Nephron (organoid): ENCODE data around the gene LIPC.

Experiments
- H3K27ac Mint-ChIP-seq, 3 experiments: 2 replicates each; pipeline ENCODE4 v1.8.0; 2020; ENCODE audit warnings: mixed read lengths in 3 of 3, mild to moderate bottlenecking in 2 of 3, moderate library complexity in 1 of 3
- H3K27me3 Mint-ChIP-seq: 2 replicates; pipeline ENCODE4 v1.8.0; 2021; ENCODE audit warnings: low read depth, mild to moderate bottlenecking, moderate library complexity, mixed read lengths
- H3K36me3 Mint-ChIP-seq: 2 replicates; pipeline ENCODE4 v1.8.0; 2020; ENCODE audit warnings: low read depth, mixed read lengths
- H3K4me1 Mint-ChIP-seq: 2 replicates; pipeline ENCODE4 v1.8.0; 2020; ENCODE audit warnings: mixed read lengths
- H3K4me3 Mint-ChIP-seq, 3 experiments: 2 replicates each; pipeline ENCODE4 v1.8.0; 2020; ENCODE audit warnings: mild to moderate bottlenecking in 3 of 3, mixed read lengths in 3 of 3, moderate library complexity in 2 of 3
- H3K9me3 Mint-ChIP-seq: 2 replicates; pipeline ENCODE4 v1.8.0; 2020; ENCODE audit warnings: mixed read lengths
- CTCF ChIP-seq, 3 experiments: fragments of 200-600 bp; sonication (generic); IDR thresholded peaks; one replicate each; pipeline ENCODE4 v1.5.0; 2021; ENCODE audit warnings: antibody characterized with exemption in 3 of 3; ENCODE audit not compliant: unreplicated experiment in 3 of 3

LIPC gene

GRCh38 chr15:58608711-58609110 lies 176.9 kb downstream of the LIPC start:
- H3K4me1 Mint-ChIP-seq: no peaks in the 10 kb centered on the region
- no peak overlapping the region for H3K4me3 Mint-ChIP-seq
- H3K36me3 Mint-ChIP-seq: peaks cover 75% of the 10 kb centered on the region
- no peaks in the 10 kb centered on the region for H3K27me3 Mint-ChIP-seq
- TF ChIP-seq CTCF (IDR thresholded peaks at IDR 0.05; ENCODE audit: unreplicated experiment in 3 of 3): no peak
- H3K27ac Mint-ChIP-seq: no peak overlapping the region
- peaks cover 7% of the 10 kb centered on the region for H3K9me3 Mint-ChIP-seq

GRCh38 chr15:58611731-58612676 lies 180.2 kb downstream of the LIPC start:
- Mint-ChIP-seq H3K27me3 (no peaks in the 10 kb centered on the region), H3K9me3 (peaks cover 31% of the 10 kb centered on the region), H3K4me3 (no peak overlapping the region), H3K27ac (no peak overlapping the region), H3K4me1 (no peaks in the 10 kb centered on the region), H3K36me3 (peaks cover 90% of the 10 kb centered on the region)
- TF ChIP-seq CTCF (IDR thresholded peaks at IDR 0.05; ENCODE audit: unreplicated experiment in 3 of 3): no peak

- TF ChIP-seq CTCF (IDR thresholded peaks at IDR 0.05; ENCODE audit: unreplicated experiment in 3 of 3): no peak
- H3K9me3 Mint-ChIP-seq: peaks cover 54% of the 10 kb centered on the region
- H3K36me3 Mint-ChIP-seq: peaks cover 88% of the 10 kb centered on the region
- H3K4me1 Mint-ChIP-seq: no peaks in the 10 kb centered on the region
- H3K27me3 Mint-ChIP-seq: no peaks in the 10 kb centered on the region
- H3K27ac Mint-ChIP-seq: no peak overlapping the region
- no peak overlapping the region for H3K4me3 Mint-ChIP-seq
These were observed 184.4 kb downstream of the LIPC start for GRCh38 chr15:58616171-58616570.
